Hematopoietic multipotent progenitor cell treated with erythropoietin and hydrocortisone succinate and interleukin-3 and kit ligand, for 17 days (in vitro differentiated cells): ENCODE results near the gene BEST1.

ENCODE experiments used
- DNase-seq: peaks from one replicate; pipeline ENCODE4 v3.0.0-alpha.2; 2015; ENCODE audit warnings: low spot score

BEST1 gene

GRCh38 chr11:61964666-61965271 is 14.6 kb downstream of the BEST1 start:
- peak; percentile 79 for DNase-seq

- DNase-seq: peak; percentile 92
These were observed 16.6 kb downstream of the BEST1 start for GRCh38 chr11:61966734-61967115.

GRCh38 chr11:61967116-61967923 is 17.2 kb downstream of the BEST1 start, which contains the start of gene FTH1:
Gene FTH1, minus strand, starts transcription at chr11:61967634. Its CDS starts 209 bp downstream, at chr11:61967425.
- DNase-seq: peak; percentile 90

GRCh38 chr11:61967924-61968757 is 18.0 kb downstream of the BEST1 start:
- peak; percentile 78 for DNase-seq

- DNase-seq: peak; percentile 49
These were observed 18.7 kb downstream of the BEST1 start for GRCh38 chr11:61968758-61969390.

- DNase-seq: peak; percentile 42
These were observed 19.2 kb downstream of the BEST1 start for GRCh38 chr11:61969391-61969758.

GRCh38 chr11:61969838-61970662 is 19.9 kb downstream of the BEST1 start:
- DNase-seq: peak; percentile 59

GRCh38 chr11:61971248-61972111 is 21.3 kb downstream of the BEST1 start:
- peak; percentile 97 for DNase-seq

GRCh38 chr11:61972112-61972671 is 22.0 kb downstream of the BEST1 start:
- no peak for DNase-seq

- peak; percentile 77 for DNase-seq
These were observed 22.7 kb downstream of the BEST1 start for GRCh38 chr11:61972672-61973475.

GRCh38 chr11:61973476-61974162 is 23.5 kb downstream of the BEST1 start:
- DNase-seq: peak; percentile 44

GRCh38 chr11:61974766-61975631 is 24.8 kb downstream of the BEST1 start:
- no peak for DNase-seq

GRCh38 chr11:61975638-61976419 is 25.7 kb downstream of the BEST1 start:
- DNase-seq: no peak

GRCh38 chr11:61976420-61976800 is 26.3 kb downstream of the BEST1 start:
- DNase-seq: no peak

- no peak for DNase-seq
These were observed 26.8 kb downstream of the BEST1 start for GRCh38 chr11:61976813-61977475.
